Parathyroid adenoma (tissue), 2 donors: ENCODE measurements around the gene IREB2.
"Not testable (repeated sequence)": the region's sequence is repeated elsewhere in the genome, so short reads cannot be mapped to it uniquely, and the experiment has no call there.

Source experiments
- H2AFZ ChIP-seq: fragments of 300-600 bp; sonication (generic); one replicate; pipeline ENCODE4 v1.7.0; 2017; ENCODE audit warnings: antibody characterized with exemption, mild to moderate bottlenecking
- H3K27ac ChIP-seq: fragments of 300-600 bp; sonication (generic); one replicate; pipeline ENCODE4 v1.7.0; 2017
- H3K27me3 ChIP-seq: fragments of 300-600 bp; sonication (generic); one replicate; pipeline ENCODE4 v1.7.0; 2017; ENCODE audit warnings: low read length; ENCODE audit not compliant: control insufficient read depth, insufficient read depth
- H3K36me3 ChIP-seq: fragments of 300-600 bp; sonication (generic); one replicate; pipeline ENCODE4 v1.7.0; 2017; ENCODE audit warnings: low read length; ENCODE audit not compliant: control insufficient read depth, insufficient read depth
- H3K4me1 ChIP-seq: fragments of 300-600 bp; sonication (generic); one replicate; pipeline ENCODE4 v1.7.0; 2017; ENCODE audit warnings: control low read depth
- H3K4me2 ChIP-seq: fragments of 300-600 bp; sonication (generic); one replicate; pipeline ENCODE4 v1.7.0; 2017; ENCODE audit warnings: low read length
- H3K4me3 ChIP-seq: fragments of 300-600 bp; sonication (generic); one replicate; pipeline ENCODE4 v1.7.0; 2017; ENCODE audit warnings: low read depth, low read length
- H3K79me2 ChIP-seq: fragments of 300-600 bp; sonication (generic); one replicate; pipeline ENCODE4 v1.7.0; 2017; ENCODE audit warnings: control low read depth
- H3K9ac ChIP-seq: fragments of 300-600 bp; sonication (generic); one replicate; pipeline ENCODE4 v1.7.0; 2017; ENCODE audit warnings: mild to moderate bottlenecking
- H3K9me3 ChIP-seq: fragments of 300-600 bp; sonication (generic); one replicate; pipeline ENCODE4 v1.7.0; 2017; ENCODE audit warnings: low read length; ENCODE audit not compliant: control insufficient read depth
- TF ChIP-seq, protein P1 (sequence below): fragments of 300-600 bp; sonication (generic); IDR thresholded peaks from one replicate; pipeline ENCODE4 v1.7.0; 2017; ENCODE audit warnings: antibody characterized with exemption, mild to moderate bottlenecking
- donor health status: primary hyperparathyroidism.

Gene IREB2

DNA sequence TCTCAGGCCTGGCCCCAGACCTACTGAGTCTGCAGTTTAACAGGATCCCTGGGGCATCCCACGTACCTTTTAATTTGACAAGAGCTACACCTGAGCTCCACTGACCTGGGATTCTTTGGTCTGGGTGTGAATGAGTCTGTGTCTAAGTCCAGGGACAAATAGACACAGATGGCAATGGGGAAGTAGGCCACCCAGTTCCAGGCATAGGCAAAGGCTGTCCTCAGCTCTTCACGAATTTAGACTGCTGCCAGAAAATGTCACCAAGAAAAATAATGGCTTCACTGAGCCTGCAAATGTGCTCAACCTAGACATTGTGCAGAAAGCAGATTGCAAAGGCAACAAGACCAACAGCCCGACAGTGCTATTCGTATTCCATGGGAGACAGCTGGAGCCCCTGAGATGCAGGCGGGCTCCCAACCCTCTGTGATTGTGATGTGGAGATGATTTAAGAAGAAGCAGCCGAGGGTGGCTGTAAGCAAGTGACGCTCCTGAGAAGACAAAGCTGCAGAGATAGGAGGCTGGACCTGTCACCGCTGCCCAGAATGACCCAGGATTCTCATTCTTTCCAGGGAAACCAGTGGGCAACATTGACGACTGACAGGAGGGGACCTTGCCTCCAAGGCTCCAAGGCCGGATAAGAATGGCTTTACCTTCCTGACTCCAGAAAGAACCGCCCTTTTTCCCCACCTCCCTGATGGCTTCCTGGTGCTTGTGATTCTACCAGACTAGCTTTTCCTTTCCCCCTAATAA, 39.8 kb upstream of the IREB2 start:
- Histone ChIP-seq H3K4me1 (no peaks in the 10 kb centered on the region), H3K4me2 (no peak overlapping the region), H3K9me3 (no peaks in the 10 kb centered on the region), H3K79me2 (no peaks in the 10 kb centered on the region), H3K9ac (no peak overlapping the region), H3K36me3 (no peaks in the 10 kb centered on the region), H3K27ac (no peak overlapping the region), H3K27me3 (no peaks in the 10 kb centered on the region), H3K4me3 (no peak overlapping the region), H2AFZ (no peak overlapping the region)
- TF ChIP-seq, protein P1, sequence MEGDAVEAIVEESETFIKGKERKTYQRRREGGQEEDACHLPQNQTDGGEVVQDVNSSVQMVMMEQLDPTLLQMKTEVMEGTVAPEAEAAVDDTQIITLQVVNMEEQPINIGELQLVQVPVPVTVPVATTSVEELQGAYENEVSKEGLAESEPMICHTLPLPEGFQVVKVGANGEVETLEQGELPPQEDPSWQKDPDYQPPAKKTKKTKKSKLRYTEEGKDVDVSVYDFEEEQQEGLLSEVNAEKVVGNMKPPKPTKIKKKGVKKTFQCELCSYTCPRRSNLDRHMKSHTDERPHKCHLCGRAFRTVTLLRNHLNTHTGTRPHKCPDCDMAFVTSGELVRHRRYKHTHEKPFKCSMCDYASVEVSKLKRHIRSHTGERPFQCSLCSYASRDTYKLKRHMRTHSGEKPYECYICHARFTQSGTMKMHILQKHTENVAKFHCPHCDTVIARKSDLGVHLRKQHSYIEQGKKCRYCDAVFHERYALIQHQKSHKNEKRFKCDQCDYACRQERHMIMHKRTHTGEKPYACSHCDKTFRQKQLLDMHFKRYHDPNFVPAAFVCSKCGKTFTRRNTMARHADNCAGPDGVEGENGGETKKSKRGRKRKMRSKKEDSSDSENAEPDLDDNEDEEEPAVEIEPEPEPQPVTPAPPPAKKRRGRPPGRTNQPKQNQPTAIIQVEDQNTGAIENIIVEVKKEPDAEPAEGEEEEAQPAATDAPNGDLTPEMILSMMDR = no peak

DNA sequence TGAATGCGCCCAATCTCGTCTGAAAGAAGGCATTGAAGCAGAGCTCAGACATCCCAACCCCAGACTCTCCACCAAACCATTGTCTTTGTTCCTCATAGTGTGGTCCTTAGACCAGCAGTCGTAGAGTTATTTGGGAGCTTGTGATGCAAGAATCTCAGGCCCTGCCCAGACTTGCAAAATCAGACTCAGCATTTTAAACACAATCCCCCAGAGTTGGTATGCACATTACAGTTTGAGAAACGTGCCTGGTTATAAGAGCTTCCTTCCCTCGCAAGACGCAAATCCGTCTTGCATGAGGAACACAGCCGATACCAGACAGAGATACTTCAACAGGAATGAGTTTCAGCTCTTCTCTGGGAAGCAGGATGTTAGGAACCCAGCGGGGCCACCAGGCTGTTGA, 38.9 kb upstream of the IREB2 start:
- Histone ChIP-seq H3K27me3 (no peaks in the 10 kb centered on the region), H2AFZ (no peak overlapping the region), H3K9ac (no peak overlapping the region)

DNA sequence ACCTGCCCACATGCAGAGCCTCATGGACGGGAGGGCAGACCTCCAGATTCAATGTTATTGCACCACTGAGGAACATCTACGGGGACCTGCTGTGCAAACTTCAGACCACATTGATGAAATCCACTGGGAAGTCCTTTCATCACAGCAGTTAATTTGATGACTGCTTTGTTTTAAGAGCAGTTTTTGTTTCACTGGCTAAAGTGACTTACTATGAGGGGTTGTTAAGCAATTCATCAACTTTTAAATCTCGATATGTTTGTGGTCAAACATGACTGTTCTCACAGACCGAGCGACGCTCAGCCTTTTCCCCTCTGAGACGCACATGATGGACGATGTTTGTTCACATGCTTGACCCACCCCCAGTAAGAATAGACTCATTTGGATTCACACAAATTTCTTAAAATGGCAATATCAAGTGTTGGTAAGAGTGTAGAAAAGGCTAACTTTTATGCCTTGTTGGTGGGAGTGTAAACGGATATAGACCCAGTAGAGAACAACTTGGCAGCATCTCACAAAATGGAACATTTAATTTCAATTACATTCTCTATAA, 35.9 kb upstream of the IREB2 start:
- Histone ChIP-seq H3K4me1 (no peaks in the 10 kb centered on the region), H3K36me3 (no peaks in the 10 kb centered on the region), H3K79me2 (no peaks in the 10 kb centered on the region), H3K9me3 (no peaks in the 10 kb centered on the region), H3K4me2 (no peak overlapping the region), H3K27ac (no peak overlapping the region), H3K4me3 (no peak overlapping the region), H3K9ac (no peak overlapping the region), H2AFZ (no peak overlapping the region), H3K27me3 (no peaks in the 10 kb centered on the region)
- TF ChIP-seq, protein P1 = no peak

More for the DNA sequence above, 38.9 kb upstream of the IREB2 start:
- H3K27ac ChIP-seq = no peak overlapping the region
- no peaks in the 10 kb centered on the region for H3K36me3 ChIP-seq
- TF ChIP-seq, protein P1 = no peak
- H3K4me2 ChIP-seq = no peak overlapping the region
- no peaks in the 10 kb centered on the region for H3K79me2 ChIP-seq
- H3K4me3 ChIP-seq = no peak overlapping the region
- no peaks in the 10 kb centered on the region for H3K9me3 ChIP-seq
- H3K4me1 ChIP-seq = no peaks in the 10 kb centered on the region

DNA sequence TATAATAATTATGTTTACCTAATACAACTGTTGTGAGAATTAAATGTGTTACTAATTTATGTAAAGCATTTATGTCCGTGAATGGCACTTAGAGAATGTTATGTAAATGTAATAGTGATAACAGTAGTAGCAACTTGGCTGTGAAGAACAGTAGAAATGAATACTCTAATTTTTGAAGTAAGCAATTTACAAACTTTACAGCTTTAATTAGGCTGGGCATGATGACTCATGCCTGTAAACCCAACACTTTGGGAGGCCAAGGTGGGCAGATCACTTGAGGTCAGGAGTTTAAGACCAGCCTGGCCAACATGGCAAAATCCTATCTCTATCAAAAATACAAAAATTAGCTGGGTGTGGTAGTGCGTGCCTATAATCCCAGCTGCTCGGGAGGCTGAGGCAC, 33.9 kb upstream of the IREB2 start:
- Histone ChIP-seq H3K9me3 (no peaks in the 10 kb centered on the region), H3K4me1 (no peaks in the 10 kb centered on the region), H2AFZ (no peak overlapping the region), H3K9ac (no peak overlapping the region), H3K4me3 (no peak overlapping the region), H3K27me3 (no peaks in the 10 kb centered on the region), H3K27ac (no peak overlapping the region), H3K36me3 (no peaks in the 10 kb centered on the region), H3K4me2 (no peak overlapping the region), H3K79me2 (no peaks in the 10 kb centered on the region)
- TF ChIP-seq, protein P1 = no peak

DNA sequence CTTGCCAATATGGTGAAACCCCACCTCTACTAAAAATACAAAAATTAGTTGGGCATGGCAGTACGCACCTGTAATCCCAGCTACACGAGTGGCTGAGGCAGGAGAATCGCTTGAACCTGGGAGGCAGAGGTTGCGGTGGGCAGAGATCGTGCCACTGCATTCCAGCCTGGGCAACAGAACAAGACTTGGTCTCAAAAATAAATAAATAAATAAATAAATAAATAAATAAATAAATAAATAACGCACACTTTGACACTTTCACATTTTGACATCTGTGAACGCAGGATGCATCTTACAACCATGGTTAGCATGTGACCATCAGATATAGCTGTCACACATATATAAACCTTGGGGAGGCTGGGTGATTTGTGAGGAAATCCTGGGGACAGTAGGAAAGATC, 33.2 kb upstream of the IREB2 start:
- H3K79me2 ChIP-seq, H3K27me3 ChIP-seq, H3K9me3 ChIP-seq, H3K36me3 ChIP-seq, H3K4me1 ChIP-seq, H3K4me3 ChIP-seq, H2AFZ ChIP-seq, H3K27ac ChIP-seq, H3K4me2 ChIP-seq, H3K9ac ChIP-seq: not testable (repeated sequence)
